GM12864 (cell line): ENCODE results near the gene SERF2.
"Not testable (repeated sequence)": the region's sequence is repeated elsewhere in the genome, so short reads cannot be mapped to it uniquely, and the experiment has no call there.

Source experiments
- DNase-seq: peaks from one replicate; pipeline ENCODE4 v3.0.0-alpha.2; 2011; ENCODE audit warnings: low read depth
- H3K4me3 ChIP-seq: 2 replicates; pipeline ENCODE4 v1.5.1; 2011; ENCODE audit warnings: mild to moderate bottlenecking, low read depth, low read length, control low read depth
- TF ChIP-seq, protein P1 (sequence below): IDR thresholded peaks from 2 replicates; pipeline ENCODE4 v1.5.1; 2011; ENCODE audit warnings: low read depth, mild to moderate bottlenecking, moderate library complexity, low read length, control low read depth, inconsistent platforms; ENCODE audit errors: missing control alignments

Gene SERF2

DNA sequence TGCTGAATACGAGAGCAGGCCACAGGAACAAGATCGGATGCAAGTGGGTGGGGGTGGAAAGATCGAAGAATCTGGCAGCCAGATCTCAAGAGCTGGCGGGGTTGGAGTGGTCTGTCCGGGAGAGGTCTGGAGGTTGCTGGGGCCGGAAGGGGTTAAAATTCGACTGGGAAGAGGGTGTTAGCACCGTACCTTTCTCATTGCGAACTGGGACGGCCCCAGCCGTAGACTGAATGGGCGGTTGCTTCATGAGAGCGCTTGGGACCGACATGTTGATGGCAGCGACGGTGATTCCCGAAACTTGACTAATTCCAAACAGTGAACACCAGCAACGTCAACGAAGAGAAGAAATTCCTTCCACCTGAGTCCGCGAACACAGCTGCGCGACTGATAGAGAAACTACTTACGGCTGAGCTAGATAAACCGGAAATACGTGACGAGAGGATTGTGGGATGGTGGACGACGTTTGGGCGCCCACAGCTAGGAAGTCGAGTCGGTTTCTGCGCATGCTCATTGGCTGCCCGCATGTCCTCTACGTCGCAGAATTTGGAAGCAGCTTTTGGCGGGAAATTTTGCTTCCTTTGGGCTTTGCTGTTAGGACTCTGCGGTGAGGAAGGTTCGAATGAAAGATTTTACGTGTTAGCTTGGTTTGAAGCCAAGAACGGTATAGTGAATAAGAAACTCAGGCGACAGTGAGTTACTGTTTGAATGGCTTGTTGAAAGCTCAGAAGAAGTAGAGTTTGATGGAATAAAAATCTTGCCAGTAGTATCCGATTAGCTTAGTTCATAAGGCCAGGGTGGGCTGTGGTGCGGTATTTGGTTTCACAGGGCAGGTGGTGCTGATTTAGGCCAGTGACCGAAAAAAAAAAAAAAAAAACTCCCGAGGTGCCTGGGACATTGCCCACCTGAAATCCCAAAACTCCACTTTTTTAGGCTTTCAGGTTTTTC lies 32.5 kb downstream of the SERF2 start, which contains the start of gene MFAP1:
TSS of gene MFAP1 (minus strand) at position 389 of the 945 bp plus-strand sequence. CDS start at position 268, 121 bp downstream.
- peak; percentile 96 for DNase-seq
- TF ChIP-seq, protein P1, sequence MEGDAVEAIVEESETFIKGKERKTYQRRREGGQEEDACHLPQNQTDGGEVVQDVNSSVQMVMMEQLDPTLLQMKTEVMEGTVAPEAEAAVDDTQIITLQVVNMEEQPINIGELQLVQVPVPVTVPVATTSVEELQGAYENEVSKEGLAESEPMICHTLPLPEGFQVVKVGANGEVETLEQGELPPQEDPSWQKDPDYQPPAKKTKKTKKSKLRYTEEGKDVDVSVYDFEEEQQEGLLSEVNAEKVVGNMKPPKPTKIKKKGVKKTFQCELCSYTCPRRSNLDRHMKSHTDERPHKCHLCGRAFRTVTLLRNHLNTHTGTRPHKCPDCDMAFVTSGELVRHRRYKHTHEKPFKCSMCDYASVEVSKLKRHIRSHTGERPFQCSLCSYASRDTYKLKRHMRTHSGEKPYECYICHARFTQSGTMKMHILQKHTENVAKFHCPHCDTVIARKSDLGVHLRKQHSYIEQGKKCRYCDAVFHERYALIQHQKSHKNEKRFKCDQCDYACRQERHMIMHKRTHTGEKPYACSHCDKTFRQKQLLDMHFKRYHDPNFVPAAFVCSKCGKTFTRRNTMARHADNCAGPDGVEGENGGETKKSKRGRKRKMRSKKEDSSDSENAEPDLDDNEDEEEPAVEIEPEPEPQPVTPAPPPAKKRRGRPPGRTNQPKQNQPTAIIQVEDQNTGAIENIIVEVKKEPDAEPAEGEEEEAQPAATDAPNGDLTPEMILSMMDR: no peak
- peak within 1 kb of the TSS; percentile 100 for H3K4me3 ChIP-seq

DNA sequence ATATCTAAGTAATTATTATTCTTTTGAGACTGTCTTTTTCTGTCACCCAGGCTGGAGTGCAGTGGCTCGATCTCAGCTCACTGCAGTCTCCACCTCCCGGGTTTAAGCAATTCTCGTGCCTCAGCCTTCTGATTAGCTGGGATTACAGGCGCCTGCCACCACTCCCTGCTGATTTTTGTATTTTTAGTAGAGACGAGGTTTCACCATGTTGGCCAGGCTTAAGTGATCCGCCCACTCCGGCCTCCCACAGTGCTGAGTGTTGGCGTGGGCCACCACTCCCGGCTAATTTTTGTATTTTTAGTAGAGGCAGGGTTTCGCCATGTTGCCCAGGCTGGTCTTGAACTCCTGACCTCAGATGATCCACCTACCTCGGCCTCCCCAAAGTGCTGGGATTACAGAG lies 33.2 kb downstream of the SERF2 start:
- not testable (repeated sequence) for H3K4me3 ChIP-seq, DNase-seq

DNA sequence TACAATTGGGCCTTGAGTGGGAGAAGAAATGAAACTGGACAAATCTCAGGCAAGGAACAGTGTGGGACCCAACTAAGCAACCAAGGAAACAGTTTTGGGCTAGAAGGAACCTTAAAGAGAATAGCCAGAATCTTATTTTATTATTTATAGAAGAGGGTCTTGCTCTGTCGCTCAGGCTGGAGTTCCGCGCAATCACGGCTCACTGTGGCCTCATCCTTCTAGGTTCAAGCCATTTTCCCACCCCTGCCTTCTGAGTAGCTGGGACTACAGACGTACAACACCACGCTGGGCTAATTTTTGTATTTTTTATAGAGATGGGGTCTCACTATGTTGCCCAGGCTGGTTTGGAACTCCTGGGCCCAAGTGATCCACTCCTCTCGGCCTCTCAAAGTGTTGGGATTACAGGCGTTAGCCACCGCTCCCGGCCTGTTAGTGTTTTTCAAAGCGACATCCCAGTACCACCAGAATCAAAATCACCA lies 33.9 kb downstream of the SERF2 start:
- DNase-seq: no peak
- peak overlapping the region; percentile 76; the same call in 1 of the 2 replicates for H3K4me3 ChIP-seq
- TF ChIP-seq, protein P1: no peak

DNA sequence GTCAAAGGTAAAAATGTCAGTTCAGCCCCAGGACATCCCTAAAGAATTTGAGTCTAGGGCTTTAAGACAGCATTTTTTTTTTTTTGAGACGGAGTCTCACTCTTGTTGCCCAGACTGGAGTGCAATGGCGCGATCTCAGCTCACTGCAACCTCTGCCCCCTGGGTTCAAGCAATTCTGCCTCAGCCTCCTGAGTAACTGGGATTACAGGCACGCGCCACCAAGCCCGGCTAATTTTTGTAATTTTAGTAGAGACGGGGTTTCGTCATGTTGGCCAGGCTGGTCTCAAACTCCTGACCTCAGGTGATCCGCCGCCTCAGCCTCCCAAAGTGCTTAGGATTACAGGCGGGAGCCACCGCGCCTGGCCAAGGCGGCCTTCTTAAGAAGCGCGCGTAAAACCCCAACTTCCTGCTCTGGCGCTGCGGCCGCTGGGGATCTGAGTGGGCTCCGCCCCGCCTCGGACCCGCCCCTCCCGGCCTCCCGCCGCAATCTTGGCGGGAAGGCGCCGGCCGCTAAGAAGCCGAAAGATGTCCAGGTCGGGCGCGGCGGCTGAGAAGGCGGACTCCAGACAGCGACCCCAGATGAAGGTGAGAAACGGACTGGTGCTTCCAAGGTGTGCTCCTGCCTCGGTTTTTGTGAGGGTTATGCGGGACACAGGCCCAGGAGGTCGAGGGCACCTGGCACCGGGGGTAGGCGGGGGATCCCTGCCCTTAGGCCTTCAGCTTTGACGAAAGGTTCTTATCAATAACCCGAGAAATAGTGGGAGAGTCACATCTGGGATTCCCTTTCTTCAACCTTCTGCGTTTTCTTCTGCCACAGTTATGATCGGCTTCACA lies 34.6 kb downstream of the SERF2 start, which contains the start of gene WDR76:
TSS of gene WDR76 (plus strand) at position 495 of the 834 bp plus-strand sequence. CDS start at position 526, 31 bp downstream.
- peak within 1 kb of the TSS; percentile 76 for H3K4me3 ChIP-seq
- DNase-seq: peak; percentile 61
- TF ChIP-seq, protein P1: no peak

DNA sequence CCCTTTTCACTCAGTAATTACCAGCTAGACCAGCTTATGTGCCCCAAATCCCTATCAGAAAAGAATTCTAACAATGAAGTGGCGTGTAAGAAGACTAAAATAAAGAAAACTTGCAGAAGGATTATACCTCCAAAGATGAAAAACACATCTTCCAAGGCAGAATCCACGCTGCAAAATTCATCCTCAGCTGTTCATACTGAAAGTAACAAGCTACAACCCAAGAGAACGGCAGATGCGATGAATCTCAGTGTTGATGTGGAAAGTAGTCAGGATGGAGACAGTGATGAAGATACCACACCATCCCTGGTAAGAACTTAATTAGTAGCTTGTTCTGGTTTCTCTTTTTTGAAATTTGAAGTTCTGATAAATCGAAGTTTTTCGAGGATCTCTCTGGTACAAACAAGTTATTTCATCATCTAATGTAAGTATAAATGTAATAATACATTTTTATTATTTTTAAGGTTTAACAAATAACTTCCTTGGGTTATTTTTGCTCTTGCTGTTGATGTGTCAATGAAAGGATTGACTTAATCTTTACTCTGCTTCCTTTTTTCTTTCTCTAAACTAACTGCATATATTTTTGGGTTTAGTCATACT lies 36.0 kb downstream of the SERF2 start:
- no peak for DNase-seq
- TF ChIP-seq, protein P1: no peak
- H3K4me3 ChIP-seq: peak overlapping the region; percentile 76

DNA sequence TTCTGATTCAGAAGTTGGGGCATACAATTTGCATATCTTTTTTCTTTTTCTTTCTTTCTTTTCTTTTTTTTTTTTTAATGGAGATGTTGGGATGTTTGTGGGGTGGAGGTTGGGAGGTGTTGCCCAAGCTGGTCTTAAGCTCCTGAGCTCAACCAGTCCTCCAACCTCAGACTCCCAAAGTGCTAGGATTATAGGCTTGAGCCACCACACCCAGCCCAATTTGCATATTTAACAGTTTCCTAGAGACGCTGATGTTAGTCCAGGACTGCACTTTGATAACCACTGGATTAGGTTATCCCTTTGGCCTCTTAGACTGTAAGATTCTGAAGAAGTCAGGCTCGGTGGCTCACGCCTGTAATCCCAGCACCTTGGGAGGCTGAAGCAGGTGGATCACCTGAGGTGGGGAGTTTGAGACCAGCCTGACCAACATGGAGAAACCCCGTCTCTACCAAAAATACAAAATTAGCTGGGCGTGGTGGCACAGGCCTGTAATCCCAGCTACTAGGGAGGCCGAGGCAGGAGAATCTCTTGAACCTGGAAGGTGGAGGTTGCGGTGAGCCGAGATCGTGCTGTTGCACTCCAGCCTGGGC lies 37.9 kb downstream of the SERF2 start:
- DNase-seq, H3K4me3 ChIP-seq: not testable (repeated sequence)

DNA sequence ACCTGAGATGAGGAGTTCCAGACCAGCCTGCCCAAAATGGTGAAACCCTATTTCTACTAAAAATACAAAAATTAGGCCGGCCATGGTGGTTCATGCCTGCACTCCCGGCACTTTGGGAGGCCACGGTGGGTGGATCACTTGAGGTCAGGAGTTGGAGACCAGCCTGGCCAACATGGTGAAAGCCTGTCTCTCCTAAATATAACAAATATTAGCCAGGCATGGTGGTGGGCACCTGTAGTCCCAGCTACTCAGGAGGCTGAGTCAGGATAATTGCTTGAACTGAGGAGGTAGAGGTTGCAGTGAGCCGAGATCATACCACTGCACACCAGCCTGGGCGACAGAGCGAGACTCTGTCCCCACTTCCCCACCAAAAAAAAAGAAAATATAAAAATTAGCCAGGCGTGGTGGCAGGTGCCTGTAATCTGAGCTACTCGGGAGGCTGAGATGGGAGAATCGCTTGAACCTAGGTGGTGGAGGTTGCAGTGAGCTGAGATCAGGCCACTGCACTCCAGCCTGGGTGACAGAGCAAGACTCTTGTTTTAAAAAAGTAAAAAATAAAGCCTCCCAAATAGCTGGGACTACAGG lies 38.7 kb downstream of the SERF2 start:
- not testable (repeated sequence) for H3K4me3 ChIP-seq, DNase-seq

DNA sequence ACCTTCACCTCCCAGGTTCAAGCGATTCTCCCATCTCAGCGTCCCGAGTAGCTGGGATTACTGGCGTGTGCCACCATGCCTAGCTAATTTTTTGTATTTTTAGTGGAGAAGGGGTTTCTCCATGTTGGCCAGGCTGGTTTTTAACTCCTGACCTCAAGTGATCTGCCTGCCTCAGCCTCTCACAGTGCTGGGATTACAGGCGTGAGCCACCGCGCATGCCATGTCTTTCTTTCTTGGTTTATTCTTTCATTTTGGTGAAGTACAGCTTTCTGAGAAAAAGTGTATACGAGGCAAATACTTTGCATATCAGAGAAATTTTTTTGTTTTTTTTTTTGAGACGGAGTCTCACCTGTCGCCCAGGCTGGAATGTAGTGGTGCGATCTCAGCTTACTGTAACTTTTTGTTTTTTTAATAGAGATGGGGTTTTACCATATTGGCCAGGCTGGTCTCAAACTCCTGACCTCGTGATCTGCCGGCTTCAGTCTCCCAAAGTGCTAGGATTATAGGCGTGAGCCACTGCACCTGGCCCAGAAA lies 39.5 kb downstream of the SERF2 start:
- H3K4me3 ChIP-seq, DNase-seq: not testable (repeated sequence)

DNA sequence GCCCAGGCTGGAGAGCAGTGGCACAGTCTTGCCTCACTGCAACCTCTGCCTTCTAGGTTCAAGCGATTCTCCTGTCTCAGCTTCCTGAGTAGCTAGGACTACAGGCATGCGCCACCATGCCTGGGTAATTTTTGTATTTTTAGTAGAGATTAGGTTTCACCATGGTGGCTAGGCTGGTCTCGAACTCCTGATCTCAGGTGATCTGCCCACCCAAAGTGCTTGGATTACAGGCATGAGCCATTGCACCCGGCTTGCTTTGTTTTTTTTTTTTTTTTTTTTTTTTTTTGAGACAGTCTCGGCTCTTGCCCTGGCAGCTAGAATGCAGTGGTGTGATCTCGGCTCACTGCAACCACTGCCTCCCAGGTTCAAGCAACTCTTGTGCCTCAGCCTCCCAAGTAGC lies 40.4 kb downstream of the SERF2 start:
- H3K4me3 ChIP-seq: not testable (repeated sequence)

More for the DNA sequence above, 40.4 kb downstream of the SERF2 start:
- not testable (repeated sequence) for DNase-seq
